Panc1 (cell line): ENCODE results near the gene SFXN3.

Experiments used
- SIN3A ChIP-seq: IDR thresholded peaks from 2 replicates; pipeline ENCODE4 v1.6.1; 2012; ENCODE audit warnings: low read depth, mild to moderate bottlenecking, low read length, moderate library complexity, borderline replicate concordance; ENCODE audit not compliant: insufficient read depth
- TF ChIP-seq, protein P1 (sequence below): fragments of 450-650 bp; IDR thresholded peaks from 2 replicates; pipeline ENCODE4 v1.5.1; 2017; ENCODE audit warnings: mild to moderate bottlenecking

DNA sequence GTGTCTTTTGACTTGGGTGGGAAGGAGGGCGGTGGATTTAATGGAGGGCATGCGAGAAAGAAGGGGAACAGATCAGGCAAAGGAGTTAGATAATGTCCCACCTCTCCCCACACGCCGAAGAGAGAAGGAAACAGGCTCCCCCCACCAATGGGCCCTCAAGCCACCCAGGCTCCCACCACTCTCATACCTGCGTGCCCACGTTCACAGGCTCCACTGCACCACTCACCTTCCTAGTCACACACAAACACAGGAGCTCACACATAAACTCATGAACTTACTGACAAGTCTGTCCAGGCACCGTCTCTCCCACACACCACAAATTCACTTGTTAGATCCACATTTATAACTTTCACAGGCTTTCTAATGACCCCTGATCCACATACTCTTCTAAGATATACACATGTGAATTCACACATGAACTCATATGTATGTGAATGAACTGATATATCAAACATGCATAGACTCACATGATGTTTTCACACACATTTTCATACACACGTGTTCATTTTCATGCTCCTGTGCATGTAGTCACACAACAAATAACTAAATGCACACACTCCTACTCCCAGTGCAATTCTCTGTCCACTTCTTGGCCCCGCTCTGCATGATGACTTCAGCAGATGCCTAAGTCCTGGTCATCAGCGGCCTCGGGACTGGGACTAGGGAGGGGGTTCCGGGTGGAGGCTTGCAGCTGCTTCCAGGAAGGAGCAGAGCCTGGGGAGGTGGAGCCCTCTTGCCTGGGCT lies 29.9 kb upstream of the SFXN3 start:
- TF ChIP-seq, protein P1, sequence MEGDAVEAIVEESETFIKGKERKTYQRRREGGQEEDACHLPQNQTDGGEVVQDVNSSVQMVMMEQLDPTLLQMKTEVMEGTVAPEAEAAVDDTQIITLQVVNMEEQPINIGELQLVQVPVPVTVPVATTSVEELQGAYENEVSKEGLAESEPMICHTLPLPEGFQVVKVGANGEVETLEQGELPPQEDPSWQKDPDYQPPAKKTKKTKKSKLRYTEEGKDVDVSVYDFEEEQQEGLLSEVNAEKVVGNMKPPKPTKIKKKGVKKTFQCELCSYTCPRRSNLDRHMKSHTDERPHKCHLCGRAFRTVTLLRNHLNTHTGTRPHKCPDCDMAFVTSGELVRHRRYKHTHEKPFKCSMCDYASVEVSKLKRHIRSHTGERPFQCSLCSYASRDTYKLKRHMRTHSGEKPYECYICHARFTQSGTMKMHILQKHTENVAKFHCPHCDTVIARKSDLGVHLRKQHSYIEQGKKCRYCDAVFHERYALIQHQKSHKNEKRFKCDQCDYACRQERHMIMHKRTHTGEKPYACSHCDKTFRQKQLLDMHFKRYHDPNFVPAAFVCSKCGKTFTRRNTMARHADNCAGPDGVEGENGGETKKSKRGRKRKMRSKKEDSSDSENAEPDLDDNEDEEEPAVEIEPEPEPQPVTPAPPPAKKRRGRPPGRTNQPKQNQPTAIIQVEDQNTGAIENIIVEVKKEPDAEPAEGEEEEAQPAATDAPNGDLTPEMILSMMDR: no peak
- no peak for TF ChIP-seq SIN3A
